D721Med (cell line): ENCODE results near the gene CDIP1.

Source experiments
- DNase-seq: peaks from one replicate; pipeline ENCODE4 v3.0.0; 2011; ENCODE audit warnings: low spot score; ENCODE audit not compliant: insufficient read length
- FAIRE-seq: peaks from 2 replicates; lab custom pipeline; 2011; peaks lifted over from hg19 to GRCh38; lab: Jason Lieb, UNC
- CTCF ChIP-seq: IDR thresholded peaks from 2 replicates; pipeline ENCODE4 v1.5.1; 2012; ENCODE audit warnings: mild to moderate bottlenecking, control low read depth; ENCODE audit not compliant: insufficient read depth; ENCODE audit errors: missing control alignments

CDIP1 gene

GRCh38 chr16:4561596-4561995 lies 23.0 kb upstream of the CDIP1 start:
- no peak for FAIRE-seq
- TF ChIP-seq CTCF: no peak
- no peak for DNase-seq

- FAIRE-seq (no peak), DNase-seq (no peak)
- no peak for TF ChIP-seq CTCF
These were observed 19.4 kb upstream of the CDIP1 start for GRCh38 chr16:4557973-4558372.

- DNase-seq (no peak), FAIRE-seq (no peak)
- no peak for TF ChIP-seq CTCF
These were observed 18.0 kb upstream of the CDIP1 start for GRCh38 chr16:4556580-4556979.

GRCh38 chr16:4556112-4556511 lies 17.5 kb upstream of the CDIP1 start, which contains the start of gene C16orf96:
TSS of gene C16orf96 (plus strand) at chr16:4556340. CDS start at chr16:4556490, 150 bp downstream.
- no peak for DNase-seq
- TF ChIP-seq CTCF: no peak
- no peak for FAIRE-seq

GRCh38 chr16:4552541-4552940 lies 14.0 kb upstream of the CDIP1 start:
- no peak for TF ChIP-seq CTCF
- DNase-seq: no peak
- no peak for FAIRE-seq

- FAIRE-seq (no peak), DNase-seq (no peak)
- TF ChIP-seq CTCF: no peak
These were observed 12.0 kb upstream of the CDIP1 start for GRCh38 chr16:4550591-4550990.

- FAIRE-seq (no peak), DNase-seq (no peak)
- no peak for TF ChIP-seq CTCF
These were observed 9.6 kb upstream of the CDIP1 start for GRCh38 chr16:4548124-4548523.
